NCI-H2029 treated with DMSO at 0.1 percent for 48 hours (cell line): ENCODE measurements around the gene GNB4.

ENCODE experiments used
- DNase-seq: peaks from one replicate; lab custom pipeline; 2025; lab: John Stamatoyannopoulos, UW

Gene GNB4

GRCh38 chr3:179451265-179452175 is at the start of gene GNB4:
Gene GNB4 (minus strand): TSS chr3:179451470. CDS start chr3:179426200, 25,270 bp downstream.
- peak; percentile 60 for DNase-seq

GRCh38 chr3:179495483-179495882 is 44.2 kb upstream of the GNB4 start:
- DNase-seq = no peak

GRCh38 chr3:179493260-179493659 is 42.0 kb upstream of the GNB4 start:
- DNase-seq = no peak

- DNase-seq = no peak
These were observed 36.9 kb upstream of the GNB4 start for GRCh38 chr3:179488213-179488612.

- no peak for DNase-seq
These were observed 35.5 kb upstream of the GNB4 start for GRCh38 chr3:179486806-179487205.

GRCh38 chr3:179482857-179483256 is 31.6 kb upstream of the GNB4 start:
- no peak for DNase-seq

- DNase-seq = no peak
These were observed 24.9 kb upstream of the GNB4 start for GRCh38 chr3:179476215-179476614.

GRCh38 chr3:179474480-179474879 is 23.2 kb upstream of the GNB4 start:
- no peak for DNase-seq

GRCh38 chr3:179473565-179473964 is 22.3 kb upstream of the GNB4 start:
- no peak for DNase-seq

- no peak for DNase-seq
These were observed 13.2 kb upstream of the GNB4 start for GRCh38 chr3:179464323-179465092.

GRCh38 chr3:179463319-179463718 is 12.0 kb upstream of the GNB4 start:
- DNase-seq = no peak

- no peak for DNase-seq
These were observed 9.0 kb upstream of the GNB4 start for GRCh38 chr3:179460260-179460659.

GRCh38 chr3:179455954-179456353 is 4.7 kb upstream of the GNB4 start:
- no peak for DNase-seq

GRCh38 chr3:179454887-179455286 is 3.6 kb upstream of the GNB4 start:
- no peak for DNase-seq

- no peak for DNase-seq
These were observed 2.7 kb upstream of the GNB4 start for GRCh38 chr3:179453967-179454366.

- DNase-seq = no peak
These were observed 1.6 kb upstream of the GNB4 start for GRCh38 chr3:179452872-179453271.

- DNase-seq = no peak
These were observed 900 bp upstream of the GNB4 start for GRCh38 chr3:179452176-179452564.

GRCh38 chr3:179450901-179451264 is 387 bp downstream of the GNB4 start:
- DNase-seq = no peak

- DNase-seq = no peak
These were observed 989 bp downstream of the GNB4 start for GRCh38 chr3:179450261-179450701.

- DNase-seq = no peak
These were observed 1.6 kb downstream of the GNB4 start for GRCh38 chr3:179449636-179450035.

GRCh38 chr3:179447251-179447650 is 4.0 kb downstream of the GNB4 start:
- no peak for DNase-seq

- no peak for DNase-seq
These were observed 4.8 kb downstream of the GNB4 start for GRCh38 chr3:179446501-179446900.

- no peak for DNase-seq
These were observed 12.4 kb downstream of the GNB4 start for GRCh38 chr3:179438841-179439240.
